HCT116 (cell line): ENCODE measurements around the gene SRPK3. TPM values are rescaled to one million over a fixed set of nuclear protein-coding genes. Genes with fewer than 3 reads are reported as not detected.

Experiments
- ATAC-seq: fragments of 200-7000 bp; cut with Tn5 transposase; 2 replicates; pipeline ENCODE4 v1.9.1; 2020; ENCODE audit warnings: mild to moderate bottlenecking, moderate library complexity
- BruUV-seq: library from RNA; stranded (reverse); fragments of 400-500 nt; replicated peaks from 2 replicates; lab custom pipeline; 2021; lab: Mats Ljungman, UMichigan
- CTCF ChIA-PET: fragments of 300-600 bp; sonication (Branson Sonifier 250); formaldehyde crosslinking; loops from one replicate; lab custom pipeline; 2021; ENCODE audit warnings: antibody characterized with exemption; lab: Charles Lee
- POLR2A ChIA-PET: fragments of 300-600, 350-600 bp; sonication (Branson Sonifier 250); formaldehyde crosslinking; loops from one replicate; lab custom pipeline; 2021; ENCODE audit warnings: antibody characterized with exemption; lab: Charles Lee
- RAD21 ChIA-PET, 2 experiments: fragments of 300-600 bp; sonication (Branson Sonifier 250); formaldehyde crosslinking; loops; one replicate each; lab custom pipeline; 2023; ENCODE audit warnings: low total read pairs in 2 of 2; ENCODE audit not compliant: uncharacterized antibody in 2 of 2, unreplicated experiment in 2 of 2, low non-redundant PET in 1 of 2; lab: Charles Lee
- DNase-seq: peaks from one replicate; pipeline ENCODE4 v3.0.0-alpha.2; 2010; ENCODE audit warnings: low read depth, low spot score
- H2AFZ ChIP-seq: fragments of 200-600 bp; shearing (Covaris generic), sonication (generic); 2 replicates; pipeline ENCODE4 v1.6.1; 2017; ENCODE audit warnings: low read depth, mixed run types, mixed read lengths, antibody characterized with exemption, low read length; ENCODE audit not compliant: poor library complexity, severe bottlenecking
- H3K27ac ChIP-seq: 2 replicates; pipeline ENCODE4 v1.5.1; 2012; ENCODE audit warnings: low read depth, low read length
- H3K27me3 ChIP-seq: fragments of 200-600 bp; sonication (generic); 2 replicates; pipeline ENCODE4 v1.6.1; 2016; ENCODE audit warnings: mixed run types, low read length, mixed read lengths; ENCODE audit not compliant: insufficient read depth
- H3K36me3 ChIP-seq, 2 experiments: fragments of 200-500 bp in 1 of 2; fragments of 200-600 bp in 1 of 2; sonication (Bioruptor generic) in 1 of 2; sonication (generic) in 1 of 2; 2 replicates each; pipeline versions ENCODE4 v1.5.1 to v1.6.1; 2014 to 2016; ENCODE audit warnings: low read length in 2 of 2, inconsistent platforms in 1 of 2, mixed read lengths in 1 of 2, mixed run types in 1 of 2; ENCODE audit not compliant: insufficient read depth in 2 of 2, control insufficient read depth in 1 of 2
- H3K4me1 ChIP-seq, 2 experiments: fragments of 200-600 bp in 1 of 2; sonication (generic) in 1 of 2; 2 replicates each; pipeline versions ENCODE4 v1.5.1 to v1.6.1; 2012 to 2017; ENCODE audit warnings: low read length in 2 of 2, inconsistent platforms in 1 of 2, mild to moderate bottlenecking in 1 of 2, mixed read lengths in 1 of 2, mixed run types in 1 of 2, moderate library complexity in 1 of 2; ENCODE audit not compliant: insufficient read depth in 2 of 2, control insufficient read depth in 1 of 2
- H3K4me2 ChIP-seq: fragments of 200-600 bp; sonication (generic); 2 replicates; pipeline ENCODE4 v1.6.1; 2017; ENCODE audit warnings: mixed run types, low read length, mixed read lengths
- H3K4me3 ChIP-seq, 2 experiments: fragments of 200-600 bp in 1 of 2; sonication (generic) in 1 of 2; replicated peaks in 1 of 2; 2 replicates each; pipeline ENCODE4 v1.5.1; 2011 to 2016; ENCODE audit warnings: low read length in 2 of 2, control low read depth in 1 of 2, low read depth in 1 of 2, mild to moderate bottlenecking in 1 of 2, mixed read lengths in 1 of 2, mixed run types in 1 of 2
- H3K79me2 ChIP-seq: fragments of 200-600 bp; sonication (generic); 2 replicates; pipeline ENCODE4 v1.6.1; 2017; ENCODE audit warnings: mild to moderate bottlenecking, mixed run types, low read length, moderate library complexity, mixed read lengths; ENCODE audit not compliant: insufficient read depth
- H3K9ac ChIP-seq: fragments of 200-600 bp; sonication (generic); 2 replicates; pipeline ENCODE4 v1.6.1; 2016; ENCODE audit warnings: low read length, mixed read lengths
- H3K9me2 ChIP-seq: fragments of 200-600 bp; sonication (generic), shearing (Covaris generic); 2 replicates; pipeline ENCODE4 v1.6.1; 2017; ENCODE audit warnings: mixed run types, mild to moderate bottlenecking, moderate library complexity; ENCODE audit not compliant: insufficient read depth
- H3K9me3 ChIP-seq, 2 experiments: fragments of 200-500 bp in 1 of 2; fragments of 200-600 bp in 1 of 2; sonication (Bioruptor generic) in 1 of 2; sonication (generic) in 1 of 2; 2 replicates each; pipeline ENCODE4 v1.6.1; 2014 to 2017; ENCODE audit warnings: low read length in 2 of 2, mixed read lengths in 2 of 2, inconsistent platforms in 1 of 2, low read depth in 1 of 2, mild to moderate bottlenecking in 1 of 2, mixed run types in 1 of 2, moderate library complexity in 1 of 2; ENCODE audit not compliant: control insufficient read depth in 1 of 2, insufficient read depth in 1 of 2
- H4K20me1 ChIP-seq: fragments of 200-600 bp; sonication (generic), shearing (Covaris generic); 2 replicates; pipeline ENCODE4 v1.6.1; 2017; ENCODE audit warnings: mixed run types, mild to moderate bottlenecking, moderate library complexity; ENCODE audit not compliant: insufficient read depth
- ATF3 ChIP-seq: IDR thresholded peaks from 2 replicates; pipeline ENCODE4 v1.6.1; 2012
- CBX3 ChIP-seq: IDR thresholded peaks from 2 replicates; pipeline ENCODE4 v1.6.1; 2012; ENCODE audit warnings: low read depth
- CTCF ChIP-seq, 3 experiments: fragments of 200-600 bp in 1 of 3; sonication (generic) in 1 of 3; IDR thresholded peaks in 2 of 3; conservative IDR thresholded peaks in 1 of 3; 2 replicates each; pipeline ENCODE4 v1.5.1; 2012 to 2017; ENCODE audit warnings: low read depth in 2 of 3, low read length in 2 of 3, antibody characterized with exemption in 1 of 3, borderline replicate concordance in 1 of 3, control low read depth in 1 of 3, mild to moderate bottlenecking in 1 of 3, mixed read lengths in 1 of 3, mixed run types in 1 of 3, moderate library complexity in 1 of 3; ENCODE audit not compliant: insufficient read depth in 1 of 3
- EZH2phosphoT487 ChIP-seq: fragments of 200-600 bp; IDR thresholded peaks from 2 replicates; pipeline ENCODE4 v1.6.1; 2018; ENCODE audit warnings: antibody characterized with exemption, borderline replicate concordance
- FOSL1 ChIP-seq: IDR thresholded peaks from 2 replicates; pipeline ENCODE4 v1.6.1; 2012; ENCODE audit warnings: low read depth
- MAX ChIP-seq: IDR thresholded peaks from 2 replicates; pipeline ENCODE4 v1.6.1; 2012
- POLR2A ChIP-seq: IDR thresholded peaks from 2 replicates; pipeline ENCODE4 v1.7.0; 2011; ENCODE audit warnings: borderline replicate concordance; ENCODE audit not compliant: insufficient read depth, insufficient read length; ENCODE audit errors: extremely low read depth
- RAD21 ChIP-seq: IDR thresholded peaks from 2 replicates; pipeline ENCODE4 v1.6.1; 2012; ENCODE audit warnings: low read depth, mild to moderate bottlenecking
- REST ChIP-seq: IDR thresholded peaks from 2 replicates; pipeline ENCODE4 v1.6.1; 2012; ENCODE audit warnings: low read depth
- SIN3A ChIP-seq: IDR thresholded peaks from 2 replicates; pipeline ENCODE4 v1.6.1; 2012; ENCODE audit warnings: low read depth
- TCF7L2 ChIP-seq: IDR thresholded peaks from 2 replicates; pipeline ENCODE4 v1.7.0; 2011; ENCODE audit warnings: borderline replicate concordance, inconsistent platforms; ENCODE audit not compliant: insufficient read depth, insufficient read length; ENCODE audit errors: extremely low read depth
- ZBTB33 ChIP-seq: IDR thresholded peaks from 2 replicates; pipeline ENCODE4 v1.6.1; 2011; ENCODE audit warnings: mild to moderate bottlenecking, low read length, moderate library complexity; ENCODE audit not compliant: insufficient replicate concordance; ENCODE audit errors: extremely low read depth
- ZFX ChIP-seq: fragments of 450-650 bp; IDR thresholded peaks from 2 replicates; pipeline ENCODE4 v1.6.1; 2017
- ZNF274 ChIP-seq: fragments of 200-500 bp; sonication (Bioruptor generic); IDR thresholded peaks from 2 replicates; pipeline ENCODE4 v1.6.1; 2014; ENCODE audit warnings: mild to moderate bottlenecking, low read depth, low read length, inconsistent platforms
- intact Hi-C: fragments of 100-400 bp; cut with micrococcal nuclease; formaldehyde crosslinking; loops from 2 replicates; pipeline ENCODE4 v1.10.0; 2022
- total RNA-seq: library from RNA; stranded (reverse); gene quantifications from one replicate; pipeline ENCODE4 v1.2.1, GENCODE V29; 2021; ENCODE audit not compliant: unreplicated experiment

Gene SRPK3
- total RNA-seq, 1 experiment from 2014 or later = not detected

GRCh38 chrX:153755136-153755535 lies 25.7 kb upstream of the SRPK3 start:
- ChIA-PET POLR2A (no interaction called here), CTCF (no interaction called here), RAD21 (no interaction called here)
- TF ChIP-seq MAX (no peak), TCF7L2 (no peak), CBX3 (no peak), FOSL1 (no peak), ZNF274 (no peak), POLR2A (no peak), EZH2phosphoT487 (no peak), SIN3A (no peak), REST (no peak), RAD21 (no peak), ATF3 (no peak), CTCF (IDR thresholded peaks at IDR 0.05 in 2 of 3, conservative IDR thresholded peaks at IDR 0.05 in 1 of 3; ENCODE audit: borderline replicate concordance in 1 of 3, insufficient read depth in 1 of 3, low read depth in 2 of 3, low read length in 2 of 3) (no peak), ZFX (no peak), ZBTB33 (no peak)
- no peak; the same call in 1 of the 2 replicates for ATAC-seq
- H3K9me3 ChIP-seq = no peaks in the 10 kb centered on the region; a peak in 1 of 4 replicates
- H2AFZ ChIP-seq = no peak overlapping the region
- no peaks in the 10 kb centered on the region for H3K9me2 ChIP-seq
- H3K27ac ChIP-seq = no peak overlapping the region
- no peak overlapping the region for H3K9ac ChIP-seq
- H3K4me2 ChIP-seq = no peak overlapping the region
- intact Hi-C loops = no loop called here
- H3K4me3 ChIP-seq = no peak overlapping the region
- H3K27me3 ChIP-seq = no peaks in the 10 kb centered on the region
- no peaks in the 10 kb centered on the region for H3K36me3 ChIP-seq
- DNase-seq = no peak
- BruUV-seq = no TSS peak
- H3K79me2 ChIP-seq = no peaks in the 10 kb centered on the region
- H4K20me1 ChIP-seq = no peaks in the 10 kb centered on the region
- H3K4me1 ChIP-seq = no peaks in the 10 kb centered on the region
